ENCODE results near the gene PRDM9. TPM values are rescaled to one million over a fixed set of nuclear protein-coding genes. Genes with fewer than 3 reads are reported as not detected.

Gene PRDM9
- total RNA-seq, 1 donor from 2014 or later: not detected

DNA sequence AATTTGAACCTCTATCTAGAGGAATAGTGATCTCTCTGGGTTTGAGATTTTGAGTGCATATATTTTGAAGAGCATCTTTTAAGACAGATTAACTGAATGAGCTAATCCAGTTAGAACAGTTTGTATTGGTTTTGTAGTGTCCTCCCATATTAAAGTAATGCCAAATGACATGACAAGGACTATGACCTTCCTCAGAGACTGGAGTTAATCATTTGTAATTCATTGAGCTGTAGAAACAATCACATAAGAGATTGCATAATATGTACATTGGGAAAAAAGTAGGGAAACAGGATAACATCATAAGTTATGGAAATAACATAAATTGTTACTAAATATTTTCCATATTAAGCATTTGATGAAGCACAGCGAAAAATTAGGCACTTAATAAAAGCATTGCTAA, 45.8 kb upstream of the PRDM9 start:
- Histone ChIP-seq H3K4me2 (ENCODE audit: low read length) (no peak overlapping the region), H3K79me2 (ENCODE audit: insufficient read depth, low read length) (no peaks in the 10 kb centered on the region), H2AFZ (ENCODE audit: low read depth, low read length) (no peak overlapping the region), H4K20me1 (ENCODE audit: insufficient read depth, low read length) (no peaks in the 10 kb centered on the region), H3K27ac (ENCODE audit: low read depth, low read length) (no peak overlapping the region), H3K4me1 (ENCODE audit: insufficient read depth, low read length) (no peaks in the 10 kb centered on the region), H3K9me3 (ENCODE audit: insufficient read depth, low read depth, low read length) (no peaks in the 10 kb centered on the region), H3K4me3 (ENCODE audit: insufficient read depth, low read depth, low read length) (no peak overlapping the region), H3K9ac (ENCODE audit: low read length) (no peak overlapping the region), H3K27me3 (ENCODE audit: insufficient read depth, low read length) (no peaks in the 10 kb centered on the region), H3K36me3 (ENCODE audit: insufficient read depth, low read length) (no peaks in the 10 kb centered on the region)
- H3K36me3 Mint-ChIP-seq (ENCODE audit: low read depth, unreplicated experiment): no peaks in the 10 kb centered on the region
- H3K9me3 Mint-ChIP-seq (ENCODE audit: unreplicated experiment): no peaks in the 10 kb centered on the region
- no peaks in the 10 kb centered on the region for H3K27me3 Mint-ChIP-seq (ENCODE audit: low read depth, unreplicated experiment)
- DNase-seq (ENCODE audit: low read depth) (no peak), FAIRE-seq (no peak)
- H3K4me3 Mint-ChIP-seq (ENCODE audit: unreplicated experiment): no peak overlapping the region
- H3K4me1 Mint-ChIP-seq (ENCODE audit: low read depth, unreplicated experiment): peaks cover 2% of the 10 kb centered on the region
- no peak overlapping the region for H3K27ac Mint-ChIP-seq (ENCODE audit: unreplicated experiment)
- no peak for TF ChIP-seq EZH2 (IDR thresholded peaks at IDR 0.05; ENCODE audit: insufficient read depth, low read length)
- TF ChIP-seq, protein P1, sequence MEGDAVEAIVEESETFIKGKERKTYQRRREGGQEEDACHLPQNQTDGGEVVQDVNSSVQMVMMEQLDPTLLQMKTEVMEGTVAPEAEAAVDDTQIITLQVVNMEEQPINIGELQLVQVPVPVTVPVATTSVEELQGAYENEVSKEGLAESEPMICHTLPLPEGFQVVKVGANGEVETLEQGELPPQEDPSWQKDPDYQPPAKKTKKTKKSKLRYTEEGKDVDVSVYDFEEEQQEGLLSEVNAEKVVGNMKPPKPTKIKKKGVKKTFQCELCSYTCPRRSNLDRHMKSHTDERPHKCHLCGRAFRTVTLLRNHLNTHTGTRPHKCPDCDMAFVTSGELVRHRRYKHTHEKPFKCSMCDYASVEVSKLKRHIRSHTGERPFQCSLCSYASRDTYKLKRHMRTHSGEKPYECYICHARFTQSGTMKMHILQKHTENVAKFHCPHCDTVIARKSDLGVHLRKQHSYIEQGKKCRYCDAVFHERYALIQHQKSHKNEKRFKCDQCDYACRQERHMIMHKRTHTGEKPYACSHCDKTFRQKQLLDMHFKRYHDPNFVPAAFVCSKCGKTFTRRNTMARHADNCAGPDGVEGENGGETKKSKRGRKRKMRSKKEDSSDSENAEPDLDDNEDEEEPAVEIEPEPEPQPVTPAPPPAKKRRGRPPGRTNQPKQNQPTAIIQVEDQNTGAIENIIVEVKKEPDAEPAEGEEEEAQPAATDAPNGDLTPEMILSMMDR (IDR thresholded peaks at IDR 0.05; ENCODE audit: insufficient read depth, low read depth, low read length): no peak

DNA sequence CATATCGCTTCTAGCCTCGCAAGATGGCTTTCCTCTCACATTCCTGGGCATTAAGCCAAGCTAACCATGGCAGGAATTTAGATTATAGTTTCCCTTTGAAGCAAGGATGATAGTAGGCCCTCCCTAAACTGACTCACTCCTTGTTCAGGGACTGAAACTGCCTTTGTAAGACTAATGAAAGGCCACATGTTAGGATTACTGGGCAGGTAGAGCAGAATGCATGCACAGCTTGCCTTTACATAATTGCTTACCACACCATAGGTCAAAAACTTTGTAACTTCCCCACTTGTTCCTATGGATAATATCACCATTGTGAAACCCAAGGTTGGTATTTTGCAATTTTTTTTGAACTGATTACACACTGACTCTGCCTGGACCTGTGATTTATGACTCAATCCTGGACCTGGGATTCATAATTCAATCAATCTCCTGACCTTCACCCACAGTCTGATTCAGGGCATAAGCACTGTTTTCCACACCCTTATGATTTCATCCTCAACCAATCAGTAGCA, 41.0 kb upstream of the PRDM9 start:
- no peak overlapping the region for H2AFZ ChIP-seq (ENCODE audit: low read depth, low read length)
- no peaks in the 10 kb centered on the region for H4K20me1 ChIP-seq (ENCODE audit: insufficient read depth, low read length)
- Mint-ChIP-seq H3K4me1 (ENCODE audit: low read depth, unreplicated experiment) (peaks cover 4% of the 10 kb centered on the region), H3K9me3 (ENCODE audit: unreplicated experiment) (no peaks in the 10 kb centered on the region), H3K36me3 (ENCODE audit: low read depth, unreplicated experiment) (no peaks in the 10 kb centered on the region), H3K4me3 (ENCODE audit: unreplicated experiment) (no peak overlapping the region), H3K27ac (ENCODE audit: unreplicated experiment) (peak overlapping the region; percentile 42), H3K27me3 (ENCODE audit: low read depth, unreplicated experiment) (no peaks in the 10 kb centered on the region)
- FAIRE-seq (no peak), DNase-seq (ENCODE audit: low read depth) (peak; percentile 16)
- H3K4me1 ChIP-seq (ENCODE audit: insufficient read depth, low read length): no peaks in the 10 kb centered on the region
- no peak overlapping the region for H3K4me3 ChIP-seq (ENCODE audit: insufficient read depth, low read depth, low read length)
- H3K9ac ChIP-seq (ENCODE audit: low read length): no peak overlapping the region
- H3K36me3 ChIP-seq (ENCODE audit: insufficient read depth, low read length): no peaks in the 10 kb centered on the region
- no peaks in the 10 kb centered on the region for H3K27me3 ChIP-seq (ENCODE audit: insufficient read depth, low read length)
- TF ChIP-seq EZH2 (IDR thresholded peaks at IDR 0.05; ENCODE audit: insufficient read depth, low read length): no peak
- TF ChIP-seq, protein P1 (IDR thresholded peaks at IDR 0.05; ENCODE audit: insufficient read depth, low read depth, low read length): no peak
- no peak overlapping the region for H3K4me2 ChIP-seq (ENCODE audit: low read length)
- H3K79me2 ChIP-seq (ENCODE audit: insufficient read depth, low read length): no peaks in the 10 kb centered on the region
- H3K27ac ChIP-seq (ENCODE audit: low read depth, low read length): no peak overlapping the region
- no peaks in the 10 kb centered on the region for H3K9me3 ChIP-seq (ENCODE audit: insufficient read depth, low read depth, low read length)

DNA sequence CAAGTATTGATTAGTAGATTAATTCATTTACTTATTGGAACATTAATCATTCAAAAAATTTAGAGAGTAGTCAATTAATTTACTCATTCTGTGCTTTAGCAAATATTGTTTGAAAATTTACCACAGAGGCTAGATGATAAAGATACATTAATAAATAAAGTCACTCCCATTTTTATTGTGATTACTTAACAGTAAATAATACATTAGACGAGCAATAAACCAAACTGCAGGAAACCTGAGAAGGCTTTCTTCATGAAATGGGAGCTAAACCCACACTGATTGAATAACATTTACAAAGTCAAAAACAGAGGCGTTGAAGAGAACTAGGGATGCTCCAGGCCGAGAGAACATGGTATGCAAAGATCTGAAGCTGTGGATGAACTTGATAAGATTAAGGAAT, 38.8 kb upstream of the PRDM9 start:
- no peaks in the 10 kb centered on the region for H3K36me3 ChIP-seq (ENCODE audit: insufficient read depth, low read length)
- H3K4me3 ChIP-seq (ENCODE audit: insufficient read depth, low read depth, low read length): no peak overlapping the region
- no peak overlapping the region for H3K4me3 Mint-ChIP-seq (ENCODE audit: unreplicated experiment)
- no peaks in the 10 kb centered on the region for H3K9me3 ChIP-seq (ENCODE audit: insufficient read depth, low read depth, low read length)
- H3K27me3 Mint-ChIP-seq (ENCODE audit: low read depth, unreplicated experiment): no peaks in the 10 kb centered on the region
- peaks cover 4% of the 10 kb centered on the region for H3K4me1 Mint-ChIP-seq (ENCODE audit: low read depth, unreplicated experiment)
- H3K4me2 ChIP-seq (ENCODE audit: low read length): no peak overlapping the region
- H3K4me1 ChIP-seq (ENCODE audit: insufficient read depth, low read length): no peaks in the 10 kb centered on the region
- DNase-seq (ENCODE audit: low read depth): no peak
- H3K27me3 ChIP-seq (ENCODE audit: insufficient read depth, low read length): no peaks in the 10 kb centered on the region
- no peaks in the 10 kb centered on the region for H3K79me2 ChIP-seq (ENCODE audit: insufficient read depth, low read length)
- H3K27ac ChIP-seq (ENCODE audit: low read depth, low read length): no peak overlapping the region
- no peaks in the 10 kb centered on the region for H3K9me3 Mint-ChIP-seq (ENCODE audit: unreplicated experiment)
- H3K27ac Mint-ChIP-seq (ENCODE audit: unreplicated experiment): no peak overlapping the region
- H3K9ac ChIP-seq (ENCODE audit: low read length): no peak overlapping the region
- TF ChIP-seq EZH2 (IDR thresholded peaks at IDR 0.05; ENCODE audit: insufficient read depth, low read length): no peak
- TF ChIP-seq, protein P1 (IDR thresholded peaks at IDR 0.05; ENCODE audit: insufficient read depth, low read depth, low read length): no peak
- H3K36me3 Mint-ChIP-seq (ENCODE audit: low read depth, unreplicated experiment): no peaks in the 10 kb centered on the region
- H4K20me1 ChIP-seq (ENCODE audit: insufficient read depth, low read length): no peaks in the 10 kb centered on the region
- no peak for FAIRE-seq
- no peak overlapping the region for H2AFZ ChIP-seq (ENCODE audit: low read depth, low read length)

Data from astrocyte (in vitro differentiated cells and primary cell).